Measurements from ENCODE around the gene IGFBP5. TPM values are rescaled to one million over a fixed set of nuclear protein-coding genes. Genes with fewer than 3 reads are reported as not detected.
A peak's percentile ranks its signal among the peaks of the same experiment; 100 is the strongest.

Gene IGFBP5
- total and polyA plus RNA-seq, 2 donors (not counting 3 experiments of a cell fraction or from before 2014, with no cell fraction given), result 0.06 TPM; not detected in 1

GRCh38 chr2:216654528-216655052 lies 40.8 kb downstream of the IGFBP5 start:
- dilution Hi-C loops (cut with MboI; ENCODE audit: extremely low pct_ligation_motif_present, low sequenced_read_pairs), result loop anchor here (10.0 kb wide), 1 partner anchor 130 kb away; no protein-coding TSS in a partner anchor
- intact Hi-C loops (cut with micrococcal nuclease), result loop anchor here (1.0 kb wide), 1 partner anchor 21 kb away; the partner anchor contains the start of gene IGFBP2
- Histone ChIP-seq H3K27ac (ENCODE audit: insufficient read depth, low read depth, low read length) (no peak overlapping the region), H4K20me1 (replicated peaks; ENCODE audit: control insufficient read depth, extremely low read depth, insufficient read depth, low read length) (no peaks in the 10 kb centered on the region), H3K9ac (replicated peaks; ENCODE audit: extremely low read depth, insufficient read depth, low read length) (no peak overlapping the region), H3K36me3 (ENCODE audit: control insufficient read depth in 2 of 2, extremely low read depth in 1 of 2, insufficient read depth in 2 of 2, low read length in 2 of 2) (no peaks in the 10 kb centered on the region), H3K27me3 (ENCODE audit: control insufficient read depth in 2 of 2, insufficient read depth in 2 of 2, low read length in 2 of 2) (no peaks in the 10 kb centered on the region), H3K9me3 (replicated peaks; ENCODE audit: control insufficient read depth, insufficient read depth, low read length) (no peaks in the 10 kb centered on the region), H3K9me1 (replicated peaks; ENCODE audit: control insufficient read depth, extremely low read depth, insufficient read depth, low read length) (no peaks in the 10 kb centered on the region), H2AFZ (ENCODE audit: low read depth, low read length) (no peak overlapping the region), H3K79me2 (ENCODE audit: control insufficient read depth, insufficient read depth, low read length) (peaks cover 4% of the 10 kb centered on the region), H3K4me2 (ENCODE audit: insufficient read depth, low read length) (no peak overlapping the region), H3K4me1 (ENCODE audit: control insufficient read depth, extremely low read depth, insufficient read depth, low read length) (peaks cover 14% of the 10 kb centered on the region), H3K4me3 (replicated peaks in 1 of 3; ENCODE audit: insufficient read depth in 1 of 3, low read depth in 1 of 3, low read length in 3 of 3) (no peak overlapping the region)
- DNase-seq (ENCODE audit: low read depth, low spot score), result no peak
- CTCF ChIA-PET, result interaction anchor here (1.0 to 4.4 kb wide), 4 partner anchors 12 to 137 kb away, joined by 3 to 24 read pairs (median 4); no protein-coding TSS in a partner anchor
- TF ChIP-seq MYC (IDR thresholded peaks at IDR 0.05; ENCODE audit: low read depth, low read length) (no peak), POLR2A (IDR thresholded peaks at IDR 0.05; ENCODE audit: low read depth, low read length) (no peak), JUN (IDR thresholded peaks at IDR 0.05; ENCODE audit: borderline replicate concordance, insufficient read depth, insufficient read length, low read depth) (no peak), MAX (IDR thresholded peaks at IDR 0.05; ENCODE audit: insufficient read depth, insufficient read length) (no peak), EZH2 (IDR thresholded peaks at IDR 0.05; ENCODE audit: borderline replicate concordance, low read depth, low read length, severe bottlenecking) (no peak)
- no TSS peak for BruUV-seq (replicated peaks)
- POLR2A ChIA-PET, result no interaction called here
- FAIRE-seq, result no peak

- no peak overlapping the region for H3K4me2 ChIP-seq (ENCODE audit: insufficient read depth, low read length)
- H2AFZ ChIP-seq (ENCODE audit: low read depth, low read length), result no peak overlapping the region
- no peaks in the 10 kb centered on the region for H3K27me3 ChIP-seq (ENCODE audit: control insufficient read depth in 2 of 2, insufficient read depth in 2 of 2, low read length in 2 of 2)
- dilution Hi-C loops (cut with MboI; ENCODE audit: extremely low pct_ligation_motif_present, low sequenced_read_pairs), result loop anchor here (10.0 kb wide), 1 partner anchor 129 kb away; no protein-coding TSS in a partner anchor
- peak; percentile 72 for DNase-seq (ENCODE audit: low read depth, low spot score)
- FAIRE-seq, result peak; percentile 67
- H3K79me2 ChIP-seq (ENCODE audit: control insufficient read depth, insufficient read depth, low read length), result peaks cover 4% of the 10 kb centered on the region
- no peaks in the 10 kb centered on the region for H3K9me1 ChIP-seq (replicated peaks; ENCODE audit: control insufficient read depth, extremely low read depth, insufficient read depth, low read length)
- BruUV-seq (replicated peaks), result no TSS peak
- no peak overlapping the region for H3K9ac ChIP-seq (replicated peaks; ENCODE audit: extremely low read depth, insufficient read depth, low read length)
- intact Hi-C loops (cut with micrococcal nuclease), result loop anchor here (1.0 kb wide), 1 partner anchor 21 kb away; the partner anchor contains the start of gene IGFBP2
- TF ChIP-seq CTCF (IDR thresholded peaks at IDR 0.05; ENCODE audit: extremely low read depth in 1 of 2, insufficient read depth in 1 of 2, low read depth in 1 of 2, low read length in 2 of 2) (no peak), GATA2 (IDR thresholded peaks at IDR 0.05; ENCODE audit: insufficient read depth, insufficient read length, low read depth, low read length) (no peak), EZH2 (IDR thresholded peaks at IDR 0.05; ENCODE audit: borderline replicate concordance, low read depth, low read length, severe bottlenecking) (no peak), JUN (IDR thresholded peaks at IDR 0.05; ENCODE audit: borderline replicate concordance, insufficient read depth, insufficient read length, low read depth) (no peak), POLR2A (IDR thresholded peaks at IDR 0.05; ENCODE audit: low read depth, low read length) (no peak), MYC (IDR thresholded peaks at IDR 0.05; ENCODE audit: low read depth, low read length) (no peak), FOS (IDR thresholded peaks at IDR 0.05; ENCODE audit: borderline replicate concordance, insufficient read depth, low read length) (no peak), POLR2AphosphoS5 (IDR thresholded peaks at IDR 0.05; ENCODE audit: insufficient read depth, low read depth, low read length) (no peak), MAX (IDR thresholded peaks at IDR 0.05; ENCODE audit: insufficient read depth, insufficient read length) (no peak)
- no peaks in the 10 kb centered on the region for H3K36me3 ChIP-seq (ENCODE audit: control insufficient read depth in 2 of 2, extremely low read depth in 1 of 2, insufficient read depth in 2 of 2, low read length in 2 of 2)
- peaks cover 17% of the 10 kb centered on the region for H3K4me1 ChIP-seq (ENCODE audit: control insufficient read depth, extremely low read depth, insufficient read depth, low read length)
- no peak overlapping the region for H3K4me3 ChIP-seq (replicated peaks in 1 of 3; ENCODE audit: insufficient read depth in 1 of 3, low read depth in 1 of 3, low read length in 3 of 3)
- ChIA-PET CTCF (interaction anchor here (1.0 to 4.4 kb wide), 4 partner anchors 13 to 136 kb away, joined by 3 to 24 read pairs (median 4); no protein-coding TSS in a partner anchor), POLR2A (no interaction called here)
- no peaks in the 10 kb centered on the region for H4K20me1 ChIP-seq (replicated peaks; ENCODE audit: control insufficient read depth, extremely low read depth, insufficient read depth, low read length)
- H3K9me3 ChIP-seq (replicated peaks; ENCODE audit: control insufficient read depth, insufficient read depth, low read length), result no peaks in the 10 kb centered on the region
- H3K27ac ChIP-seq (ENCODE audit: insufficient read depth, low read depth, low read length), result no peak overlapping the region
Observed at GRCh38 chr2:216653931-216654365, 41.4 kb downstream of the IGFBP5 start.
